ENCODE measurements around the gene CAPG. TPM values are rescaled to one million over a fixed set of nuclear protein-coding genes. Genes with fewer than 3 reads are reported as not detected.
A peak's percentile ranks its signal among the peaks of the same experiment; 100 is the strongest.

Gene CAPG
- total and polyA plus RNA-seq, 2 donors from 2014 or later = 361 to 377 TPM

- intact Hi-C loops (cut with DNase I) = no loop called here
- Histone ChIP-seq H3K4me3 (ENCODE audit: low read length in 3 of 3) (no peak overlapping the region), H3K27me3 (ENCODE audit: control insufficient read depth, insufficient read depth, low read length) (no peaks in the 10 kb centered on the region), H3K27ac (ENCODE audit: low read depth in 2 of 2, low read length in 2 of 2) (no peak overlapping the region), H3K9me3 (ENCODE audit: control insufficient read depth in 2 of 3, insufficient read depth in 1 of 3, low read length in 3 of 3) (no peaks in the 10 kb centered on the region), H3K4me1 (ENCODE audit: control insufficient read depth in 2 of 3, insufficient read depth in 2 of 3, low read depth in 1 of 3, low read length in 3 of 3) (no peaks in the 10 kb centered on the region), H3K36me3 (ENCODE audit: control insufficient read depth in 2 of 3, insufficient read depth in 3 of 3, low read length in 3 of 3) (no peaks in the 10 kb centered on the region), H3K9ac (ENCODE audit: low read length in 3 of 3) (no peak overlapping the region)
- DNase-seq (peak in 1 of 5 donors; percentile 83), FAIRE-seq (no peak)
- no peak for TF ChIP-seq CTCF (IDR thresholded peaks at IDR 0.05; ENCODE audit: borderline replicate concordance, extremely low read depth, insufficient read depth)
Measured at GRCh38 chr2:85445316-85446295, 35.4 kb upstream of the CAPG start.

GRCh38 chr2:85444629-85445172 is 34.5 kb upstream of the CAPG start:
- Histone ChIP-seq H3K9me3 (ENCODE audit: control insufficient read depth in 2 of 3, insufficient read depth in 1 of 3, low read length in 3 of 3) (no peaks in the 10 kb centered on the region), H3K4me3 (ENCODE audit: low read length in 3 of 3) (no peak overlapping the region), H3K4me1 (ENCODE audit: control insufficient read depth in 2 of 3, insufficient read depth in 2 of 3, low read depth in 1 of 3, low read length in 3 of 3) (no peaks in the 10 kb centered on the region), H3K36me3 (ENCODE audit: control insufficient read depth in 2 of 3, insufficient read depth in 3 of 3, low read length in 3 of 3) (no peaks in the 10 kb centered on the region), H3K27me3 (ENCODE audit: control insufficient read depth, insufficient read depth, low read length) (no peaks in the 10 kb centered on the region), H3K27ac (ENCODE audit: low read depth in 2 of 2, low read length in 2 of 2) (no peak overlapping the region), H3K9ac (ENCODE audit: low read length in 3 of 3) (no peak overlapping the region)
- FAIRE-seq (no peak), DNase-seq (no peak)
- intact Hi-C loops (cut with DNase I) = no loop called here
- TF ChIP-seq CTCF (IDR thresholded peaks at IDR 0.05; ENCODE audit: borderline replicate concordance, extremely low read depth, insufficient read depth) = no peak

GRCh38 chr2:85441864-85442263 is 31.7 kb upstream of the CAPG start:
- intact Hi-C loops (cut with DNase I) = no loop called here
- H3K27me3 ChIP-seq (ENCODE audit: control insufficient read depth, insufficient read depth, low read length) = no peaks in the 10 kb centered on the region
- no peak overlapping the region for H3K27ac ChIP-seq (ENCODE audit: low read depth in 2 of 2, low read length in 2 of 2)
- no peaks in the 10 kb centered on the region for H3K36me3 ChIP-seq (ENCODE audit: control insufficient read depth in 2 of 3, insufficient read depth in 3 of 3, low read length in 3 of 3)
- H3K4me1 ChIP-seq (ENCODE audit: control insufficient read depth in 2 of 3, insufficient read depth in 2 of 3, low read depth in 1 of 3, low read length in 3 of 3) = peaks cover 2 to 21% (median 19%) of the 10 kb centered on the region in 3 donors
- no peaks in the 10 kb centered on the region for H3K9me3 ChIP-seq (ENCODE audit: control insufficient read depth in 2 of 3, insufficient read depth in 1 of 3, low read length in 3 of 3)
- FAIRE-seq (no peak), DNase-seq (no peak)
- no peak overlapping the region for H3K4me3 ChIP-seq (ENCODE audit: low read length in 3 of 3)
- no peak for TF ChIP-seq CTCF (IDR thresholded peaks at IDR 0.05; ENCODE audit: borderline replicate concordance, extremely low read depth, insufficient read depth)
- H3K9ac ChIP-seq (ENCODE audit: low read length in 3 of 3) = no peak overlapping the region
